NCI-H146 (cell line): ENCODE measurements around the gene GAB1.

Experiments
- DNase-seq: peaks from one replicate; lab custom pipeline; 2025; lab: John Stamatoyannopoulos, UW

Gene GAB1

DNA sequence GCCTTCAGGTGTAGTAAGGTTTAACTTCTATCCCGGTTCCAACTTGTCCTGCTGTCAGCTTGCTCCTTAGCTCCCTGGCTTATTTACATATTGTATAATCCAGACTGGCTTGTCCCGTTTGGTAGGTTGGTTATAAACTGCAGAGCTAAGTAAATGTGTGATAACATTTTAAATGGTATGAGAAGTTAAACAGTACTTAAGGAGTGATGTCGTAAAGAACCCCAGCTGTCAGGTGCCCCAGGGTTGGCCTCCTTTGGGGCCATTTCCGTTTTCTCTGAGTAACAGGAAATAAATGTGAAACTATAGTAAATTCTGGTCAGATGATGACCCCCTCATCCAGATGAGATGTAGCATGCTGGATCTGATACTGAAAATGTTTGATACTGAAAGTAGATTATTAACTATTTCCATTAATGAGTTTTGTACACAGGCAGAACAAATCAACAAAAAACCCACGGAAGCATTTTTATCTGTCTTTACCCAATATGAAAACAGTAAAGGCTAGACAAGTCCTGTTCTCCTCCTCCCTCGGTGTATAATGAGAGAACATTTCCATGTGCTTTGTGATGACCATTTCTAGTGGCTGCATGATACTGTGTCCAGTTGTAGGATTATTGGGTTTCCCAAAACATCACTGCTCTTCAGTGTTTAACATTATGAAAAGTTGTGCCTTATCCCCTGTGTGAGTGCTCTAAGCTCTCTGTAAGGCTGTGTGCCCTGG is 22.4 kb downstream of the GAB1 start:
- no peak for DNase-seq

DNA sequence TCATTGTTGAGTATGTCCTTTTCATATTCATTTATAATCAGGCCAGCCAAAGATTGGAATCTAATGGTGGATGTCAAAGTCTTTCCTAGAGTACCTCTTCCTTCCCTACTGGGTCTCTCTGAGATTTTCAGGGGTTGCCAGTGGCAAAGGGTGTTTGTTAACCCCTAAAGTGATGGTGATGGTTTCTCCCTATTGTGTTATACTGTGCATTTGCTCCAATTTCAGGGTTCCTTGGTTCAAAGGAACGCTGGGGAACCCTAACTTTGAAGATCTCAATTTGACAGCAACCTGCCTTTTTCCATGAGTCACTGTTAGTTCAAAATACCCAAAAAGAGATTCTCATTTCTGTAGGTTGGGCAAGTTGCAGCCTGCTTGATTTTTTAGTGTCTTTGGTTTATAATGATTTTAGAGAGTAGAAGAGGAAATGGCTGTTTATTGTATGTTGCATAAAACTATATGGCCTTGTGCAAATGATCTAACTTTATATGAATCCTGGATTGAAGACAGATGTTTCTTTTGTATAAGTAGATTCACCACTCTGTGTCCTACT is 23.0 kb downstream of the GAB1 start:
- no peak for DNase-seq

DNA sequence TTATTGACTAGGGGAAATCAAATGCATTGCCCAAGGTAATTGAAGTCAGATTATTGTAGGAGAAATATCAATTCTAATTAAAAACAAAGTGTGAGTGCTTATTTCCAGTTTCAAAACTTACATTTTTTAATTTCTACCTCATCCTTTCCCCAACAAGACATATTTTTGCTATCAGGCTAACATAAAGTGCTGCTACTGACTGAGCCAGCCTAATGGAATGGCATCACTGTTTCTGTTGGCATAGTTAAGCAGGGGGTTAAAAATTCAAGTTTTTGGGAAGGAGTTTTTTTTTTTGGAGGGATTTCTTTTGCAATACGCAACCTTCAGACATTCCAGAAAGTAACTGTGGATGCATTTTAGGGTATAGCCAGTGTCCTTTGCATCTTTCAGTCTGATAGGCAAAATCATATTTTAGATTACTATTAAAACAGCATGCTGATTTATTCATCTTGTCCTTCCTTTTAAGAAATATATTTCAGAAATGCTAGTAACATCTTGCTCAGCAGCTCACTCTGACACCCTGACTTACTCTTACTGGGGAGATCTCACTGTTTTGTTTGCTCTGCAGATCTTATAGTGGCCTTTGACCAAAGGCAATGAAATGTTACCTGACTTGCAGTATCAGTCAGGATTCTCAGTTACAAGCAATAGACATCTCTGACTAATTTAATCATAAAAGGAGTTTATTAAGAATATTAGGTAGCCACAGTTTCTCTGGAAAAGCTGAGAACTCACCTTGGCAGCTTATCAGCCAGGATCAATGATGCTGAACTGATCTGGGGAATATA is 24.4 kb downstream of the GAB1 start:
- DNase-seq, result no peak

- DNase-seq, result no peak
Observed at GRCh38 chr4:143362349-143363046, 25.8 kb downstream of the GAB1 start.

- DNase-seq, result no peak
Observed at GRCh38 chr4:143363332-143363731, 26.7 kb downstream of the GAB1 start.

GRCh38 chr4:143364063-143364462 is 27.4 kb downstream of the GAB1 start:
- no peak for DNase-seq

DNA sequence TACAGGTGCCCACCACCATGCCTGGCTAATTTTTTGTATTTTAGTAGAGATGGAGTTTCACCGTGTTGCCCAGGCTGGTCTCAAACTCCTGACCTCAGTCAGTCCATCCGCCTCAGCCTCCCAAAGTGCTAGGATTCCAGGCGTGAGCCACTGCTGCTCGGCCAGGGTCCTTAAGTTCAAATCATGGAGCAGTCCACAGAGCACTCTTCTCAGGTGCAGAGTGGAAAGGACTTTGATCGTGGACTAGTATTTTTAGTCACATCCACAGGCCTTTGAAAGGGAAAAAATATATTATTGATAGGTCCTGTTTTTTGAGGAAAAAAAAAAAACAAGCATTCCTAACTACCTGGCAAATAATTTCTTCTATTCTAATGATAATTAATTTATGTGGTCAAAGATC is 31.2 kb downstream of the GAB1 start:
- no peak for DNase-seq

DNA sequence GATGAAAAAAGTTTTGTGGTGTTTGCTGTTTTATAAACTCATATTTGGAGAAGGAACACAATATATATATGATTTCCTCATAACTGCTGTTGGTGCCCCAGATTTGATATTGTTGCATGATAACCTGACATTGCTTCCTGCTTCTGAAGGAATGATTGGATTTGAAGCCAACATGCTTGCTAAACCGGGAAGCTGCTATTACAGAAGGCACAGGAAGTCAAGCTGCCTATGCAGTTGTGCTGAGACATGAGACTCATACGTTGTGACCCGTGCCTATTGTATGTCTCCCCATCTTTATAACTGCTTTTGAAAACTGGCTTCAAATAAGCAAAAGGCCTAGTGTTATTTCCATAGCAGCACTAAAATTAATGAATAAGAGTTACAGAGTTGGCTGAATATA is 32.9 kb downstream of the GAB1 start:
- no peak for DNase-seq

DNA sequence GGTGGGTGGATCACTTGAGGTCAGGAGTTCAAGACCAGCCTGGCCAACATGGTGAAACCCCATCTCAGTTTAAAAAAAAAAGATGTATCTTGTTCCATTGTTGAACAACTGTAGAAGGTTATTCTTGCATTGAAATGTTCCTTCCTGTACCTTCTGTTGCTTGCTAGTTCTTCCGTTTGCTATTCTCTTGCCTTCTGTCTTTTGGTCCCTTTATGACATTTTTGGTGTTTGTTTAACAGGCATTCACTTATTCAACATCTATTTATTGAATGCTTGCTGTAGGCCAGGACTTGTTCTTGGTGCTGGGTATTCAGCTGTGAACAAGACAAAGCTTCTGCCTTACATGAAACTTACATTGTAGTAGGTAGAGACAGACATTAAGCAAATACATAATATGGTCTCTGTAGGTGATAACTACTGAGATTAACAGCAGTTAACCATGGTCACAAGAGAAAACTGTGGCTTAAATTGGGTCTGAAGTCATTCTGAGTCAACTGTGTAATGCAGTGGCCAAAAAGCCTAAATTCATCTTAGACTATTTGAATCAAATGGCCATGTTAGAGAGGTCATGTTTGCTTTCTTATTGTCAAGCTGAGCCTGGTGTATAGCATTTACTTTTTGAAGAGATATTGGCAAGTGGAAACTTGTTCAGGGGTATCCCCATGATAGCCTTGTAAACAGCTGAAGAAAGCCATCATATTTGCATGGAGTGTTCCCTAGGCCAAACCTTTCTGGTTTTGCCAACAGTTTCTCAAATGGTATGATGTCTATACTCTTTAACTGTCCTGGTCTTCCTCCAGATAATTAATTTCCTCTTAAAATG is 35.6 kb downstream of the GAB1 start:
- DNase-seq, result no peak

DNA sequence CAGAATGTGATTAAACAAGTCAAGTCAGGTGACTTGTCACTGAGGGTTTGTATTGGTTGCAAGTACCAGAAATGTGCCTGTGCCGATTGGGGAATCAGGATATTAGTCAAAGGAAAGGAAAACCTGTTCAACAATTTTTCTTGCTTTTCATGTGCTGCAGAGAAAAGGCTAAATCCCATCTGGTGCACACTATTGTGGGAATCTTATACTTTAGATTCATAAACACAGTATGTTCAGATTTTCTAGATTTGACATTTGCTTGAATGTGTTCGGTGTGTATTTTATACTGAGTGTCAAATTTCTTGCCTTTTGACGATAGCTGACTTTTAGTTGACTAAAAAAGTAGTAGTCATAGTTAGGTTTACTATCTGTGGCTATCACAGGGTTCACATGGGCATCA is 37.6 kb downstream of the GAB1 start:
- DNase-seq, result no peak

DNA sequence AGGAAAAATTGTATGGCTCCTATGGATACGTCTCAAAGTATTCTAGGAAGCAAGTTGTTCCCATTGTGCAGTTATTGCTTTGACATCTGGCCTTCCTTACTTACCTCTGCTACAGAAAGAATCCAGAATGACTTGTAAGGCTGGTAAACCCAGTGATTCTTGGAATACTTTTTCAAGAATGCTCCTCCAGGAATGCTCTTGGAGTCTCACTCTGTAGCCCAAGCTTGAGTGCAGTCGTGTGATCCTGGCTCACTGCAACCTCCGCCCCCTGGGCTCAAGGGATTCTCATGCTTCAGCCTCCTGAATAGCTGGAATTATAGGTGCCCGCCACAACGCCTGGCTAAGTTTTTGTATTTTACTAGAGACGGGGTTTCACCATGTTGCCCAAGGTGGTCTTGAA is 38.1 kb downstream of the GAB1 start:
- no peak for DNase-seq

GRCh38 chr4:143375326-143376073 is 38.8 kb downstream of the GAB1 start:
- DNase-seq, result peak; percentile 1

DNA sequence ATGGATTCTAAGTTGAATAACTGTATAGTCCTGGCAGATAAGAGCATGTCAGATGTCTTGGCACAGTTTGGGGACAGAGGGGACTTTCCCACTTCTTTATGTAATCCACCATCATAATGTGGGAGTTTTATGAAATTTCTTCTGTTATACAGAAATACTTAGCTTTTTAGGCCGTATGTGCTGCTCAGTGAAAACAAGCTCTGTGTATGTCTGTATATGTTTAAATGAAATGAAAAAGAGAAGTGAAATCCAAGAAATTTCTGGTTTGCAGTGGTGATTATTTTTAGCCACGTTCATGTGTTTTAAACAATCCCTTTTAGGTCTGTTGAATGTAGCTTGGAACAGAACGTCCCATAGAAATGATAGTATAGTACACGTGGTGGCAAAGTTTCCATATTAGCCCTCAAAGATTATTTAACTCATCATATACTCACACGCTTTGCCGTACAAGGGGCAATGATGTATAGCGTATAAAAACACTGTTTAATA is 41.0 kb downstream of the GAB1 start:
- no peak for DNase-seq

DNA sequence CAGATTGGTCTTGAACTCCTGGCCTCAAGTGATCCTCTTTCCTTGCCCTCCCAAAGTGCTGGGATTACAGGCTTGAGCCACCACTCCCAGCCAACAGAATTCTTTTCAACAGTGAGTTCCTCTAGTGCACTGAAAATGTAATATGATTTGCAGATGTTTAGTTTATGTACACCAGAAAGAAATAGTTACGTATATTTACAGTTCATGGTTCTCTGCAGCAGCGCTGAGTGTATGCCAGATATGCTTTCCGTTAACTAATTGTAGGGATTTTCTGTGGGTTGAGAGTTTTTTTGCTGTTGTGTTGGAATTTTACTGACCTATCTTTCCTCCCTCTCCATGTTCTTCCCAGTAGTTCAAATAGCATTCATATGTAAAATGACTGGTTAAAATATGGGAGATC is 44.0 kb downstream of the GAB1 start:
- no peak for DNase-seq

- no peak for DNase-seq
Observed at GRCh38 chr4:143381189-143382118, 44.8 kb downstream of the GAB1 start.

DNA sequence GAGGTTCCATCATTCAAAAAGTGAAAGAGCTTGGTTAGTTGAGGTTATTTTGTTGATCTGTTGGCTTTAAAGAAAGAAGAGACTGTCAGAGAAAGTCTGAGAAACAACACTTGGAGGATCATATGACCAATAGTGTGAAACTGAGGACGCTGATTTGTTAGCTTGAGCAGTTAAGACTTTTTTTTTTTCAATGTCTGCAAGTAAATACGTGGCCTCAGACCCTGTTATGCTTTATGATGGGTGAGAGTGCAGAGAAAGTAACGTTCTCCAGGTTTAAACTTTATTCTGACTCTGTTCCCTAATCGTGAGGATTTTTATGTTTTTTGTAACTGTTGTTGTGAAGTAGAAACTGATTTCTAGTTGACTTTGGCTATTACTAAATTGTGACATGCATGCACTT is 45.9 kb downstream of the GAB1 start:
- DNase-seq, result no peak

GRCh38 chr4:143383005-143383574 is 46.4 kb downstream of the GAB1 start:
- no peak for DNase-seq

- DNase-seq, result no peak
Observed at GRCh38 chr4:143384381-143384994, 47.8 kb downstream of the GAB1 start.

- DNase-seq, result no peak
Observed at GRCh38 chr4:143386812-143387211, 50.1 kb downstream of the GAB1 start.
